ENCODE measurements around the gene GAD1.

Gene GAD1

GRCh38 chr2:170856066-170856465 lies 39.4 kb downstream of the GAD1 start:
- H3K27ac ChIP-seq (replicated peaks), result no peak overlapping the region
- peaks cover 2% of the 10 kb centered on the region for H3K27me3 ChIP-seq (ENCODE audit: insufficient read depth, poor library complexity, severe bottlenecking)
- H3K4me3 ChIP-seq (replicated peaks; ENCODE audit: insufficient read depth, low read length), result no peak overlapping the region
- DNase-seq (ENCODE audit: low read depth in 1 of 2, low spot score in 1 of 2), result no peak
- TF ChIP-seq GABPA (IDR thresholded peaks at IDR 0.05; ENCODE audit: low read depth) (no peak), REST (IDR thresholded peaks at IDR 0.05; ENCODE audit: insufficient replicate concordance, low read depth) (no peak), SPI1 (IDR thresholded peaks at IDR 0.05; ENCODE audit: borderline replicate concordance, low read depth) (no peak), POLR2AphosphoS5 (IDR thresholded peaks at IDR 0.05; ENCODE audit: low read depth) (no peak)
- TF ChIP-seq, protein P1, sequence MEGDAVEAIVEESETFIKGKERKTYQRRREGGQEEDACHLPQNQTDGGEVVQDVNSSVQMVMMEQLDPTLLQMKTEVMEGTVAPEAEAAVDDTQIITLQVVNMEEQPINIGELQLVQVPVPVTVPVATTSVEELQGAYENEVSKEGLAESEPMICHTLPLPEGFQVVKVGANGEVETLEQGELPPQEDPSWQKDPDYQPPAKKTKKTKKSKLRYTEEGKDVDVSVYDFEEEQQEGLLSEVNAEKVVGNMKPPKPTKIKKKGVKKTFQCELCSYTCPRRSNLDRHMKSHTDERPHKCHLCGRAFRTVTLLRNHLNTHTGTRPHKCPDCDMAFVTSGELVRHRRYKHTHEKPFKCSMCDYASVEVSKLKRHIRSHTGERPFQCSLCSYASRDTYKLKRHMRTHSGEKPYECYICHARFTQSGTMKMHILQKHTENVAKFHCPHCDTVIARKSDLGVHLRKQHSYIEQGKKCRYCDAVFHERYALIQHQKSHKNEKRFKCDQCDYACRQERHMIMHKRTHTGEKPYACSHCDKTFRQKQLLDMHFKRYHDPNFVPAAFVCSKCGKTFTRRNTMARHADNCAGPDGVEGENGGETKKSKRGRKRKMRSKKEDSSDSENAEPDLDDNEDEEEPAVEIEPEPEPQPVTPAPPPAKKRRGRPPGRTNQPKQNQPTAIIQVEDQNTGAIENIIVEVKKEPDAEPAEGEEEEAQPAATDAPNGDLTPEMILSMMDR (IDR thresholded peaks at IDR 0.05; ENCODE audit: insufficient read depth, low read length), result no peak

GRCh38 chr2:170862286-170862902 lies 45.7 kb downstream of the GAD1 start:
- no peak for TF ChIP-seq POLR2AphosphoS5 (IDR thresholded peaks at IDR 0.05; ENCODE audit: low read depth)
- Histone ChIP-seq H3K4me3 (replicated peaks; ENCODE audit: insufficient read depth, low read length) (no peak overlapping the region), H3K27ac (replicated peaks) (no peak overlapping the region), H3K27me3 (ENCODE audit: insufficient read depth, poor library complexity, severe bottlenecking) (peaks cover 5% of the 10 kb centered on the region)
- DNase-seq (ENCODE audit: low read depth in 1 of 2, low spot score in 1 of 2), result no peak

DNA sequence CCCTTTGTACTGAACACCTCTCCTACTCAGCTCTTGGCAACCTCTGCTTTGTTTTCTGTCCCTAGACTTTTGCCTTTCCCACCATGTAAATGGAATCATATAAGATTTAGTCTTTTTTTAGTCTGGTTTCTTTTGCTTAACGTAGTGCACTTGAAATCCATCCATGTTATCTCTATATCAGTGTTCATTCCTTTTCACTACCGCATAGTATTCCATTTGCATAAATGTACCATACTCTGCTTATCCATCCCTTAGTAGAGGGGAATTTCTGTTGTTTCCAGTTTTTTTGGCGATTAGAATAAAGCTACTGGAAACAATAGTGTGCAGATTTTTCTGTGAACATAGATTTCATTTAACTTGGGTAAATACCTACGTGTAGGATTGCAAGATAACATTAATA lies 46.4 kb downstream of the GAD1 start:
- Histone ChIP-seq H3K27ac (replicated peaks) (no peak overlapping the region), H3K27me3 (ENCODE audit: insufficient read depth, poor library complexity, severe bottlenecking) (peaks cover 5% of the 10 kb centered on the region), H3K4me3 (replicated peaks; ENCODE audit: insufficient read depth, low read length) (no peak overlapping the region)
- no peak for DNase-seq (ENCODE audit: low read depth in 1 of 2, low spot score in 1 of 2)
- no peak for TF ChIP-seq SPI1 (IDR thresholded peaks at IDR 0.05; ENCODE audit: borderline replicate concordance, low read depth)
- no peak for TF ChIP-seq POLR2AphosphoS5 (IDR thresholded peaks at IDR 0.05; ENCODE audit: low read depth)
- TF ChIP-seq, protein P1 (IDR thresholded peaks at IDR 0.05; ENCODE audit: insufficient read depth, low read length), result no peak
- TF ChIP-seq REST (IDR thresholded peaks at IDR 0.05; ENCODE audit: insufficient replicate concordance, low read depth), result no peak
- no peak for TF ChIP-seq GABPA (IDR thresholded peaks at IDR 0.05; ENCODE audit: low read depth)

DNA sequence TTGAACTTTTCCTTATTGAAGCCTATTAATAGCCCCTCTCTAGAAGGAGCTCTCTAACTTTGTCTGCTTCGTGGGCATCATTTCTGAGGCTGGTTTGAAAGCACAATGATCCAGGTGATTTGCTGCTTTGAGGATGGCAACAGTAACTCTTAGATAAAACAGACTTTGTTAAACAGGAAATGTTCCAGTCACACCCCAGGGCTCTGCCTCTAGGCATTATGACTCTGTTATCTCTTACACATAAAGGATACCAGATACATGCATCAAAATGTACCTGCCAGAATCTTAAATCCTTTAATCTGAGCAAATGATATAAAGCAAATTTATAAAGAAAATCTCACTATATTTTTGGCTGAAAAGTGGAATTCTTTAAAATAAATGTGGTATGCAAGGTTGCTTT lies 52.3 kb downstream of the GAD1 start:
- peaks cover 4% of the 10 kb centered on the region for H3K27me3 ChIP-seq (ENCODE audit: insufficient read depth, poor library complexity, severe bottlenecking)
- TF ChIP-seq REST (IDR thresholded peaks at IDR 0.05; ENCODE audit: insufficient replicate concordance, low read depth) (no peak), SPI1 (IDR thresholded peaks at IDR 0.05; ENCODE audit: borderline replicate concordance, low read depth) (no peak), GABPA (IDR thresholded peaks at IDR 0.05; ENCODE audit: low read depth) (no peak), POLR2AphosphoS5 (IDR thresholded peaks at IDR 0.05; ENCODE audit: low read depth) (no peak)
- TF ChIP-seq, protein P1 (IDR thresholded peaks at IDR 0.05; ENCODE audit: insufficient read depth, low read length), result no peak
- no peak overlapping the region for H3K4me3 ChIP-seq (replicated peaks; ENCODE audit: insufficient read depth, low read length)
- DNase-seq (ENCODE audit: low read depth in 1 of 2, low spot score in 1 of 2), result no peak
- no peak overlapping the region for H3K27ac ChIP-seq (replicated peaks)

All from HL-60 (cell line).